Neuronal stem cell (in vitro differentiated cells): ENCODE measurements around the gene HSD11B1L.

Experiments
- DNase-seq: peaks from one replicate; pipeline ENCODE4 v3.0.0-alpha.2; 2013; ENCODE audit warnings: low spot score
- H2AFZ ChIP-seq: one replicate; pipeline ENCODE4 v1.6.1; 2013; ENCODE audit warnings: mild to moderate bottlenecking, low read length, inconsistent platforms
- H2AK5ac ChIP-seq: 2 replicates; pipeline ENCODE4 v1.6.1; 2013; ENCODE audit warnings: low read depth, mild to moderate bottlenecking, inconsistent platforms, low read length, moderate library complexity, mixed read lengths
- H2BK120ac ChIP-seq: 2 replicates; pipeline ENCODE4 v1.6.1; 2013; ENCODE audit warnings: low read depth, mild to moderate bottlenecking, inconsistent platforms, low read length, moderate library complexity, mixed read lengths
- H2BK12ac ChIP-seq: one replicate; pipeline ENCODE4 v1.6.1; 2013; ENCODE audit warnings: low read length, inconsistent platforms
- H2BK15ac ChIP-seq: 2 replicates; pipeline ENCODE4 v1.6.1; 2013; ENCODE audit warnings: mild to moderate bottlenecking, low read length, inconsistent platforms, mixed read lengths
- H2BK5ac ChIP-seq: one replicate; pipeline ENCODE4 v1.6.1; 2013; ENCODE audit warnings: inconsistent platforms, mild to moderate bottlenecking, low read length, moderate library complexity
- H3K14ac ChIP-seq: one replicate; pipeline ENCODE4 v1.6.1; 2013; ENCODE audit warnings: low read length, inconsistent platforms
- H3K18ac ChIP-seq: 2 replicates; pipeline ENCODE4 v1.6.1; 2013; ENCODE audit warnings: low read length, inconsistent platforms
- H3K23ac ChIP-seq: 2 replicates; pipeline ENCODE4 v1.6.1; 2013; ENCODE audit warnings: low read depth, mild to moderate bottlenecking, mixed read lengths, low read length, inconsistent platforms; ENCODE audit not compliant: poor library complexity
- H3K27ac ChIP-seq: replicated peaks from 3 replicates; pipeline ENCODE4 v1.5.1; 2013; ENCODE audit warnings: low read length, inconsistent platforms
- H3K27me3 ChIP-seq, 3 experiments: 2 replicates each; pipeline ENCODE4 v1.6.1; 2013; ENCODE audit warnings: low read length in 3 of 3, mild to moderate bottlenecking in 2 of 3, inconsistent platforms in 1 of 3, low read depth in 1 of 3, mixed read lengths in 1 of 3, moderate library complexity in 1 of 3; ENCODE audit not compliant: control insufficient read depth in 3 of 3, insufficient read depth in 3 of 3
- H3K36me3 ChIP-seq, 2 donors: replicated peaks in 1 of 2; 2 replicates each; pipeline ENCODE4 v1.6.1; 2013; ENCODE audit warnings: low read length in 2 of 2; ENCODE audit not compliant: control insufficient read depth in 2 of 2, insufficient read depth in 2 of 2
- H3K4ac ChIP-seq: 2 replicates; pipeline ENCODE4 v1.6.1; 2013; ENCODE audit warnings: inconsistent platforms, mild to moderate bottlenecking, low read length, moderate library complexity
- H3K4me1 ChIP-seq, 2 donors: 1 replicate in 1 of 2; 2 replicates in 1 of 2; pipeline ENCODE4 v1.6.1; 2013; ENCODE audit warnings: low read length in 2 of 2, low read depth in 1 of 2; ENCODE audit not compliant: control insufficient read depth in 2 of 2, insufficient read depth in 1 of 2
- H3K4me2 ChIP-seq: one replicate; pipeline ENCODE4 v1.6.1; 2013; ENCODE audit warnings: mild to moderate bottlenecking, low read length, inconsistent platforms; ENCODE audit not compliant: insufficient read depth, poor library complexity, severe bottlenecking
- H3K4me3 ChIP-seq, 2 donors: 2 replicates each; pipeline ENCODE4 v1.5.1; 2013; ENCODE audit warnings: low read length in 2 of 2, mild to moderate bottlenecking in 2 of 2, inconsistent platforms in 1 of 2, moderate library complexity in 1 of 2
- H3K79me1 ChIP-seq: one replicate; pipeline ENCODE4 v1.6.1; 2013; ENCODE audit warnings: low read depth, mild to moderate bottlenecking, inconsistent platforms, low read length, moderate library complexity
- H3K9ac ChIP-seq: one replicate; pipeline ENCODE4 v1.6.1; 2013; ENCODE audit warnings: mild to moderate bottlenecking, low read depth, low read length, inconsistent platforms; ENCODE audit not compliant: poor library complexity
- H3K9me3 ChIP-seq, 2 donors: replicated peaks in 1 of 2; 2 replicates each; pipeline versions ENCODE3 to v1.6.1; 2013; ENCODE audit warnings: low read length in 2 of 2, mild to moderate bottlenecking in 2 of 2, inconsistent platforms in 1 of 2, low read depth in 1 of 2, mixed read lengths in 1 of 2, moderate library complexity in 1 of 2; ENCODE audit not compliant: control insufficient read depth in 2 of 2, insufficient read depth in 1 of 2
- H4K8ac ChIP-seq: one replicate; pipeline ENCODE4 v1.6.1; 2013; ENCODE audit warnings: low read depth, mild to moderate bottlenecking, inconsistent platforms, low read length, moderate library complexity
- H4K91ac ChIP-seq: one replicate; pipeline ENCODE4 v1.6.1; 2013; ENCODE audit warnings: low read length, low read depth, mild to moderate bottlenecking, inconsistent platforms; ENCODE audit not compliant: poor library complexity
- WGBS, 2 donors: extraction: QIAGEN DNeasy Blood & Tissue Kit; methylation state at CpG; one replicate each; pipeline ENCODE4 v1.1.7; 2013; ENCODE audit warnings: missing lambda C conversion rate in 2 of 2, mixed read lengths in 1 of 2; ENCODE audit not compliant: insufficient read length in 2 of 2, insufficient replicate concordance in 1 of 2; ENCODE audit errors: extremely low coverage in 2 of 2; 5-methylcytosine and 5-hydroxymethylcytosine counted together

The HSD11B1L gene

DNA sequence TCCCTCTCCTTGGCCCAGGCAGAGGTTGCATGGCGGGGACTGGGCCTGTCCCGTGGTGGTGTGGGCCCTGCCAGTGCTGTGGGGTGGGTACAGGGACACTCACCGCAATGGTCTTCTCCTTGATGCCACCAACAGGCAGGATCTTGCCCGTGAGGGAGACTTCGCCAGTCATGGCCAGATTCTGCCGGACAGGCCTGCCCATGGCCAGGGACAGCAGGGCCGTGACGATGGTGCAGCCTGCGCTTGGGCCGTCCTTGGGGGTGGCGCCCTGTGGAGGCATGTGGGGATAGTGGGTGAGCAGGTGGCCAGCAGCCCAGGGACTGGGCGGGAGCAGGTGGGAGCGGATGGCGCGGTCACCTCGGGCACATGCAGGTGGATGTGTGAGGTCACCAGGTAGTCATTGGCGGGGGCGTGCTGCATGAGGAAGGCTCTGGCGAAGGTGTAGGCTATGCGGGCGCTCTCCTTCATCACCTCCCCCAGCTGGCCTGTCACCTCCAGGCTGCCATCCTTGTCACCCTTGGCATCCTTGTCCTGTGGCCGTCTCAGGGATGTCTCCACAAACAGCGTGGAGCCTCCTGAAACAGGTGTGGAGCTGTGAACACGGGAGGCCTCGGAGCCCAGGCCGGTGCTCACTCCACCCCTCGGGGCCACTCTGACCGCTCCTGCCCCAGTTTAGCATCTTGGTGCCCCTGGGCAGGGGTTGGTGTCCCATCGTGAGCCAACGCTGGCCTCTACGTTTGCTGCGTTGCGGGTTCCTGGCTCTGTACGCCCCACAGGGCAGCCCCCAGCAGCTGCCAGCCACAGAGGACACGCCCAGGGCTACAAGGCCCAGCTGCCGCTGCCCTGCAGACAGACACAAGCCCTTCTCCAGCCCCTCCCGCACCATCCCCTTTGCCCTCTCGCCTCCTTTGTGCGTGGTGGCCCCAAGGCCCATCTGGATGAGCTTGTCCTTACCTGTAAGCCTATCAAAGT is 12.7 kb downstream of the HSD11B1L start:
- Histone ChIP-seq H3K4me1 (peaks cover 2 to 4% of the 10 kb centered on the region in 2 donors), H3K4ac (no peak overlapping the region), H2AK5ac (no peak overlapping the region), H3K4me2 (no peak overlapping the region), H3K18ac (peak overlapping the region; percentile 38), H3K27ac (no peak overlapping the region), H4K8ac (peak overlapping the region; percentile 92), H2BK5ac (peak overlapping the region; percentile 84), H2BK15ac (no peak overlapping the region), H3K9ac (peak overlapping the region; percentile 79), H3K27me3 (no peaks in the 10 kb centered on the region), H4K91ac (no peak overlapping the region), H3K14ac (no peak overlapping the region), H3K9me3 (peaks cover 0 to 4% of the 10 kb centered on the region in 2 donors), H2BK120ac (no peak overlapping the region), H2BK12ac (no peak overlapping the region), H3K36me3 (peaks cover 52 to 75% of the 10 kb centered on the region in 2 donors), H3K23ac (peak overlapping the region; percentile 81), H3K79me1 (peaks cover 40% of the 10 kb centered on the region), H2AFZ (no peak overlapping the region), H3K4me3 (no peak overlapping the region)
- no peak for DNase-seq
- WGBS, 2 donors = no CpG with 5 or more reads among the region's 39 CpGs

DNA sequence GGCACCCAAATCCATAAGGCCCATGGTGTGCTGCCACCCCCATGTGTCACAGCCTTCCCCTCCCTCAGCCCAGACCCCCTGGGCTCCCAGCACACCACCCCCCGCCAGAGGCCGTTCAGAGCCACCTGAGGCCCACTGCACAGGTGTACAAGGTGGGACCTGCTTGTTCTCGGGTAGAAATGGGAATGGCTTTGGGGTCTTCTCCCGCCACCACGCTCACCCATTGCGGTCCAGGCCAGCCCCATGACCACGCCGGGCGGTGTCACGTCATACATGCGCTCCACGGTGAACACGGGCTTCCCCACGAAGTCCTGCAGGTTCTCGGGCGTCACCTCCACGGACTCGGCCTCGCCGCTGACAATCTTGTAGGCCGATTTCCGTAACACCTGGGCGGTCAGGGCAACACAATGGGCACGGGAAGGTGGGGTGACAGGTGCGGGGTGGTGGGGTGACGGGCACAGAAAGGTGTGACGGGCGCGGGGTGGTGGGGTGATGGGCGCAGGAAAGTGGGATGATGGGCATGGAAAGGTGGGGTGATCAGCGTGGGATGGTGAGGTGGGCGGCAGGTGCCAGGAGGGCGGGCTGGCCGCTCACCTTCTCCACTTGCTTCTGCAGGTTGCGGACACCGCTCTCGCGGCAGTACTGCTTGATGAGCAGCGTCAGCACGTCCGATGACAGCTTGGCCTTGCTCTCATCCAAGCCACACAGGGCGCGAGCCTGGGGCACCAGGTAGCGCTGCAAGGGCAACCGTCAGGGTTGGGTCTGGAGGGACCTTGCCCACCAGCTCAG is 13.5 kb downstream of the HSD11B1L start:
- Histone ChIP-seq H3K36me3 (peaks cover 59 to 84% of the 10 kb centered on the region in 2 donors), H3K4me3 (peak overlapping the region in 1 of 2 donors; percentile 51), H2BK15ac (no peak overlapping the region), H3K27me3 (no peaks in the 10 kb centered on the region), H3K18ac (no peak overlapping the region), H2AK5ac (no peak overlapping the region), H3K4ac (no peak overlapping the region), H2BK12ac (peak overlapping the region; percentile 7), H3K14ac (no peak overlapping the region), H3K4me2 (no peak overlapping the region), H3K9ac (peak overlapping the region; percentile 21), H3K23ac (peak overlapping the region; percentile 44), H2AFZ (no peak overlapping the region), H2BK120ac (no peak overlapping the region), H3K27ac (no peak overlapping the region), H3K9me3 (peaks cover 0 to 4% of the 10 kb centered on the region in 2 donors), H3K4me1 (peaks cover 2 to 4% of the 10 kb centered on the region in 2 donors), H4K91ac (no peak overlapping the region), H2BK5ac (no peak overlapping the region), H4K8ac (no peak overlapping the region), H3K79me1 (peaks cover 40% of the 10 kb centered on the region)
- no CpG with 5 or more reads among the region's 45 CpGs for WGBS, 2 donors
- DNase-seq = no peak

DNA sequence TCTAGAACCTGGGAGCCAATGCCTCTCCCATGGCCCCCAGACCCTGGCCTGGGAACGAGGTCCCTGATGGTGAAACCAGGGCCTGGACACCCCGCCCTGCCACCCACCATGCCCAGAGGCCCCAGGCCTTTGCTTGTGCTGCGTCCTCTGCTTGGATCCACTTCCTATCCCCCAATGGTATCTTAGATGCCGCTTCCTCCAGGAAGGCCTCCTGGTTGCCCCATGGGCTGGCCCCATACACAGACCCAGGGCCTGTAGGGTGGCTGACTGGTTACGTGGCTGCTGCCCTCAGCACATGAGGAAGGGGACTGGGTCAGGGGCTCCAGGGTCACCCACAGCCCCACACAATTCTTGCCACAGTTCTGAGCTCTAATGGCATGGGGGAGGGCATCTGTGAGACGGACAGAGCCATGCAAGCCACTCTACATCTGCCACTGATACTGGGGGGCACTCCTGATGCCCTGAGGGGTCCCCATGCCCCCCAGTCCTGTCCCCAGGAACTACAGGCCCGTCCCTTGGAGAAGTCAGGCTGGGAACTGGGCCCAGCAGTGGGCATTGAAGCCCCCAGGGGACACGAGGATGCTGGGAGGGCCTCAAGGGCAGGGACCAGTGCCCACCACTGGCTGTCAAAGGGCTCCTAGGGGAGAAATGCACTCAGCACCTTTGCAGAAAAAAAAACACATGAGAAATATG is 14.3 kb downstream of the HSD11B1L start:
- peak overlapping the region; percentile 19 for H4K8ac ChIP-seq
- H3K27ac ChIP-seq = no peak overlapping the region
- H3K36me3 ChIP-seq = peaks cover 59 to 91% of the 10 kb centered on the region in 2 donors
- peaks cover 0 to 4% of the 10 kb centered on the region in 2 donors for H3K9me3 ChIP-seq
- no peak overlapping the region for H2AFZ ChIP-seq
- DNase-seq = no peak
- peak overlapping the region; percentile 44 for H3K23ac ChIP-seq
- no peak overlapping the region for H2BK5ac ChIP-seq
- H2BK120ac ChIP-seq = no peak overlapping the region
- H3K79me1 ChIP-seq = peaks cover 40% of the 10 kb centered on the region
- no peak overlapping the region for H3K4me3 ChIP-seq
- no peaks in the 10 kb centered on the region for H3K27me3 ChIP-seq
- no peak overlapping the region for H2BK15ac ChIP-seq
- no peak overlapping the region for H4K91ac ChIP-seq
- no peak overlapping the region for H2BK12ac ChIP-seq
- H3K18ac ChIP-seq = no peak overlapping the region
- H3K4me2 ChIP-seq = no peak overlapping the region
- H3K9ac ChIP-seq = no peak overlapping the region
- H3K4ac ChIP-seq = no peak overlapping the region
- peaks cover 2 to 4% of the 10 kb centered on the region in 2 donors for H3K4me1 ChIP-seq
- whole genome bisulfite sequencing, 2 donors = no CpG with 5 or more reads among the region's 8 CpGs
- H3K14ac ChIP-seq = no peak overlapping the region
- no peak overlapping the region for H2AK5ac ChIP-seq
